NCI-H2171 (cell line): ENCODE results near the gene CPLX4.
"Not testable (repeated sequence)": the region's sequence is repeated elsewhere in the genome, so short reads cannot be mapped to it uniquely, and the experiment has no call there.

Source experiments
- DNase-seq: peaks from one replicate; lab custom pipeline; 2025; lab: John Stamatoyannopoulos, UW

Gene CPLX4

DNA sequence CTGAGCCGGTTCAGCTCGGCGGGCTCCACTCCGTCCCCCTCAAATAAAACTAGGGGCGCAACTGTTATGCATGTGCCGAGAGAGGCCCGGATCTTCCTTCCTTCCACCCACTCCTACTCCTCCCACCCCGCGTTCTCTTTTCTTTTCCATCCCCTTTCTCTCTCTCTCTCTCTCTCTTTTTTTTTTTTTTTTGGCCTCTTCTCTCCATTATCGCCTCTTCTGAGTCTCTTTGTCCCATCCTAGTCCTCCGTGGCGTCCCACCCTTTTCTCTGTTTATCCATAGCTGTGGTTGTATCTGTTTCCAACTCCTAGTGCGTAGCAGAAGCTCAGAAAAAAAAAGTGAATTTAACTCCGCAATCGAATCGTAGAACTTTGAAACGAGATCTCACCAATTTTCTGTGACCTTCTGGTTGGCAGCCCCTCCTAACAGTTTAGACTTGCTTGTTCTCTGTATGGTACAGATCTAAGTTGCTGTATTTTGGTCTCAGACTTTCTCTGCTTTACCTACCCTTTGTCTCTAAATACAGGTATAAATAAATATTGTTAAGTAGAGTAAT, 48.8 kb downstream of the CPLX4 start:
- no peak for DNase-seq

GRCh38 chr18:59268721-59269562, 49.5 kb downstream of the CPLX4 start:
- DNase-seq, result no peak

DNA sequence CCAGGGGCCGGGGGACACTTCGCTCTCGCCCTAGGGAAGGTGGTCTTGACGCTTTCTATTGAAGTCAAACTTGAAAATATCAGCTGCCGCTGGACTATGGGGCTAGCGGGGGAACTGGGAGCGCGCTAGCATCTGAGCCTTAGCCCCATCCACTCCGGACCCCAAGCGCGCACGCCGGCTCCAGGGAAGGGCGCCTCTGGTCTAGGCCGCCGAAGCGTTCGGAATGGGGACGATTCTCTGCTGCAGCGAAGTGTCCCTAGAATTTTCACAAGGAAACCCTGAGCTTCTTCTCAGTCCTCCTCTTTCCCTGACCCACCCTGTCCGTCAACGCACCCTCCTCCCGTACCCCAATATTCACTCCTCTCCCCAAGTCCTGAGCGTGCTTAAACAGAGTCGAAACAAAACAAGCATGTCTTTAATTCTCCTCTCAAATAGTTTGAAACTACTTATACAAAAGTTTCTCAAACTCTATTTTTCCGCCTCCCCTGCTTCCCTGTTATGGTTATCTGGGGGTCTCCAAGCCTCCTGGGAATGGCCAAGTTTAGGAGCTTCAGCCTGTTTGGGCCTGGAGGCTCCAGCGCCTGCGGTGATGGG, 50.2 kb downstream of the CPLX4 start:
- no peak for DNase-seq

GRCh38 chr18:59267503-59268126, 50.8 kb downstream of the CPLX4 start:
- DNase-seq, result no peak

- no peak for DNase-seq
Measured at GRCh38 chr18:59266886-59267502, 51.5 kb downstream of the CPLX4 start.

GRCh38 chr18:59266459-59266858, 52.0 kb downstream of the CPLX4 start:
- DNase-seq, result no peak

- DNase-seq, result no peak
Measured at GRCh38 chr18:59265974-59266369, 52.5 kb downstream of the CPLX4 start.

DNA sequence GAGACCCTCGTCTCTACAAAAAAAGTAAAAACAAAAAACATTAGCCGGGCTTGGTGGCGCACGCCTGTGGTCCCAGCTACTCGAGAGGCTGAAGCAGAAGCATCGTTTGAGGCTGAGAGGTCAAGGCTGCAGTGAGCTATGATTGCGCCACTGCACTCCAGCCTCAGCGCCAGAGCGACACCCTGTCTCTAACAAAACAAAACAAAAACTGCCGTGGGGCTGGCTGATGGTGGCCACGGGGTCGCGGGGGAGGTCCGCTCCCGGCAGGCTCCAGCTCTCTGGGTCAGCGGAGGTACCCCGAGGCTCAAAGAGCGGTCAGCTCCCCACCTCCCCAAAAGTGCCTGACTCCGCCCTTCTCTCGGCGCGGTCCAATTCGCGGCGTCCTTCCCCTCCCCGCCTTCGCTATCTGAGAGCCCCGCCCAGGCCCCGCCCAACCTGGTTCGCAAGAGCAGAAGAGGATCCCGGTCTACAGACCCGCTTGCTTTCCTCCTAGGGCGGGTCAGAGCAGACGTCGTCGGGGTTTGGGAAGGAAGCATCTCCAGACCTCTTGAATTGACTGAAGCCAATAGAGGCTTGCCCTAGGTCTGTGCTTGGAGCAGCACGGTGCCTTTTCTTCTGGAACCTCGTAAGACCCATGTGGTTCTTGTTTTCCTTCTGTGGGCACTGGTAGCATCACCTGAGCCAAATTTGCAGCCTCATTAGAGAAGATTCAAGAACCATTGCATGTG, 53.0 kb downstream of the CPLX4 start:
- DNase-seq, result peak; percentile 62

DNA sequence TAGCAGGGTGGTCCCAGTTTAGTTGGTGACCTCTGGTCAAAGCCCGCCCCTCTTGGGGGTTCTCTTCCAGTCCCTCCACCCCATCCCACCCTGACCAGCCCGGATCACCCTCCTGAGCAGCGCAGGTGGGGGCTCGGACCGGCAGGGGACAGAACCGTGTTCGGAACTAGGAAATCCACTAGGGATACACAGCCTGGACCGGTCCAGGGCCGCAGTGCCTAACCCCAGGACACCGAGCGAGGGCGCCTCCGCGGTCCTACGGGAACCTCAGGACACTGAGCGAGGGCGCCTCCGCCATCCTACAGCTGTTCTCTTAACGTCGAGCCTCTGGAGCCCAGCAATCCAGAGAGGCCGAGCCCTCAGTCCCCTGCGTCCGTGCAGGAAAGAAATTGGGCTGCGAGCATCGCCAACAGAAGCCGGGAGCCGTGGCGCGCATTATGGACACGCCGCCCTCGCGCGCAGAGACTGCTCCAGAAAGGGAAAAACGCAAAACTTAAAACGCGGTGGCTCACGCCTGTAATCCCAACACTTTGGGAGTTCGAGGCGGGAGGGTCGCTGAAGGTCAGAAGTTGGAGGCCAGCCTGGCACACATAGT, 53.7 kb downstream of the CPLX4 start:
- DNase-seq, result no peak

GRCh38 chr18:59264121-59264571, 54.3 kb downstream of the CPLX4 start:
- DNase-seq, result no peak

DNA sequence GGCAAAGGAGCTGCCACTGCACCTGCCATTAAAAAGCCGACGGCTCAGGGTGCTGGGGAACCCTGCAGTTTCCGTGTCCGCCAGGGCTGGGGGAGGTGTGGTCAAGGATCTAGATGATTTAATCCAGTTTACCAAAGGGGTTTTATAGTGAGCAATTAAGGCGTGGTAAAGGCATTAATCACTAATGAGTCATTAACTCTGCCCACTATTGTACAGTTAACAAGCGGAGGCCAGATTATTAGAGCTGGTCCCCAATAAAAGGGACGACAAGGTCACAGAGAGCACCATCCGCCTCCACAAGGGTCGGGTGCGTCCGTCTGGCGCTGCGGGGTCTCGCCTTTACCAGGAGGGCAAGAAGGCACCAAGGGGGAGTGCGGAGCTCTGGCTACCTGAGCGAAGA, 54.8 kb downstream of the CPLX4 start:
- DNase-seq, result no peak

GRCh38 chr18:59262243-59262642, 56.2 kb downstream of the CPLX4 start:
- DNase-seq, result not testable (repeated sequence)

GRCh38 chr18:59261842-59262241, 56.6 kb downstream of the CPLX4 start:
- not testable (repeated sequence) for DNase-seq

GRCh38 chr18:59255491-59255890, 63.0 kb downstream of the CPLX4 start:
- not testable (repeated sequence) for DNase-seq

GRCh38 chr18:59249199-59249774, 69.2 kb downstream of the CPLX4 start:
- DNase-seq, result peak; percentile 61

DNA sequence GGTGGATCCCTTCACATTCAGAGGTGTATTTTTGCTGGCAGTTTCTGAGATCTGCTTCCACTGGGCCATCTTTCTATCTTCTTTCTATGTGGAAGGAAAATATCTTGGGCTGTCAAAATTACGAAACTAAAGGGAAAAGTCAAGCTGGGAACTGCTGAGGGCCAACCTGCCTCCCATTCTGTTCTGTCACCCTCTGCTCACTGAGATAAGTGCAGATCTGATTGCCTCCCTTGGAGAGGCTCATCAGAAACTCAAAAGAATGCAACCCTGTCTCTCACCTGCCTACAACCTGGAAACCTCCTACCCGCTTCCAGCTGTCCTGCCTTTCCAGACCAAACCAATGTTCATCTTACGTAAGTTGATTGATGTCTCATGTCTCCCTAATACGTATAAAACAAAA, 71.7 kb downstream of the CPLX4 start:
- no peak for DNase-seq
